ENCODE data around the gene NUS1. TPM values are rescaled to one million over a fixed set of nuclear protein-coding genes. Genes with fewer than 3 reads are reported as not detected.

NUS1 gene
- total RNA-seq, 1 experiment from 2014 or later = 73.8 TPM

DNA sequence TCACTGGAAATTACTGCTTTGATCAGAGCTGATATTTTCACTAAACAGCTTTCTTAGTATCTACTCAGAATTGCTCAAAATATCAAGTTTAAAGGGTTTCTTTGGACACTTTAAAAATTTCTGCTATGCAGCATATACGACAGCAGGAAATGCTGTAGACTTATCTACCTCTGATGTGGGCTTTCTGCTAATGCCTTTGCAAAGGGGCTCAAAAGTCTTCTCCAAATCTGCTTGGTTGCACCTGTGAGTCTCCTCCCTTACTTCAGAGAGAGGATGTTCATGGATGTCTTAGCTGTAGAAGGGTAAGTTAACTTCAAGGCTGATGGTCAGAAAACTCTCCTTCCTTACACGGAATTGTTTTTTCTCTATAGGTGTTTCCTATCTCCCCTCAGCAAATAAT lies 19.9 kb upstream of the NUS1 start:
- peaks cover 18% of the 10 kb centered on the region for H3K36me3 Mint-ChIP-seq
- no peak for DNase-seq (ENCODE audit: low spot score)
- ChIA-PET POLR2A (no interaction called here), CTCF (interaction anchor here (0.9 kb wide), 1 partner anchor 185 kb away, joined by 3 read pairs; no protein-coding TSS in a partner anchor)
- TF ChIP-seq MXD4 (CRISPR knock-in tag; IDR thresholded peaks at IDR 0.05; ENCODE audit: borderline replicate concordance) (no peak), SP1 (CRISPR knock-in tag; conservative IDR thresholded peaks at IDR 0.05) (no peak), ZNF232 (CRISPR knock-in tag; IDR thresholded peaks at IDR 0.05) (no peak), JUN (CRISPR knock-in tag; IDR thresholded peaks at IDR 0.05) (no peak), GTF2I (CRISPR knock-in tag; conservative IDR thresholded peaks at IDR 0.05) (no peak), ZNF219 (CRISPR knock-in tag; IDR thresholded peaks at IDR 0.05; ENCODE audit: borderline replicate concordance) (no peak), KAT7 (CRISPR knock-in tag; IDR thresholded peaks at IDR 0.05; ENCODE audit: borderline replicate concordance) (no peak), SMAD3 (CRISPR knock-in tag; IDR thresholded peaks at IDR 0.05; ENCODE audit: borderline replicate concordance) (no peak), OVOL2 (CRISPR knock-in tag; IDR thresholded peaks at IDR 0.05; ENCODE audit: borderline replicate concordance) (no peak), ZNF263 (CRISPR knock-in tag; IDR thresholded peaks at IDR 0.05; ENCODE audit: low read depth) (no peak), CREM (CRISPR knock-in tag; IDR thresholded peaks at IDR 0.05) (no peak), GABPB1 (CRISPR knock-in tag; IDR thresholded peaks at IDR 0.05) (no peak), RORB (CRISPR knock-in tag; IDR thresholded peaks at IDR 0.05) (no peak), NFATC4 (CRISPR knock-in tag; IDR thresholded peaks at IDR 0.05) (no peak), SOX15 (CRISPR knock-in tag; IDR thresholded peaks at IDR 0.05) (no peak), FOXJ3 (CRISPR knock-in tag; IDR thresholded peaks at IDR 0.05; ENCODE audit: borderline replicate concordance) (no peak)
- TF ChIP-seq, protein P1, sequence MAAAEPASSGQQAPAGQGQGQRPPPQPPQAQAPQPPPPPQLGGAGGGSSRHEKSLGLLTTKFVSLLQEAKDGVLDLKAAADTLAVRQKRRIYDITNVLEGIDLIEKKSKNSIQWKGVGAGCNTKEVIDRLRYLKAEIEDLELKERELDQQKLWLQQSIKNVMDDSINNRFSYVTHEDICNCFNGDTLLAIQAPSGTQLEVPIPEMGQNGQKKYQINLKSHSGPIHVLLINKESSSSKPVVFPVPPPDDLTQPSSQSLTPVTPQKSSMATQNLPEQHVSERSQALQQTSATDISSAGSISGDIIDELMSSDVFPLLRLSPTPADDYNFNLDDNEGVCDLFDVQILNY (CRISPR knock-in tag; IDR thresholded peaks at IDR 0.05) = no peak
- TF ChIP-seq, protein P2, sequence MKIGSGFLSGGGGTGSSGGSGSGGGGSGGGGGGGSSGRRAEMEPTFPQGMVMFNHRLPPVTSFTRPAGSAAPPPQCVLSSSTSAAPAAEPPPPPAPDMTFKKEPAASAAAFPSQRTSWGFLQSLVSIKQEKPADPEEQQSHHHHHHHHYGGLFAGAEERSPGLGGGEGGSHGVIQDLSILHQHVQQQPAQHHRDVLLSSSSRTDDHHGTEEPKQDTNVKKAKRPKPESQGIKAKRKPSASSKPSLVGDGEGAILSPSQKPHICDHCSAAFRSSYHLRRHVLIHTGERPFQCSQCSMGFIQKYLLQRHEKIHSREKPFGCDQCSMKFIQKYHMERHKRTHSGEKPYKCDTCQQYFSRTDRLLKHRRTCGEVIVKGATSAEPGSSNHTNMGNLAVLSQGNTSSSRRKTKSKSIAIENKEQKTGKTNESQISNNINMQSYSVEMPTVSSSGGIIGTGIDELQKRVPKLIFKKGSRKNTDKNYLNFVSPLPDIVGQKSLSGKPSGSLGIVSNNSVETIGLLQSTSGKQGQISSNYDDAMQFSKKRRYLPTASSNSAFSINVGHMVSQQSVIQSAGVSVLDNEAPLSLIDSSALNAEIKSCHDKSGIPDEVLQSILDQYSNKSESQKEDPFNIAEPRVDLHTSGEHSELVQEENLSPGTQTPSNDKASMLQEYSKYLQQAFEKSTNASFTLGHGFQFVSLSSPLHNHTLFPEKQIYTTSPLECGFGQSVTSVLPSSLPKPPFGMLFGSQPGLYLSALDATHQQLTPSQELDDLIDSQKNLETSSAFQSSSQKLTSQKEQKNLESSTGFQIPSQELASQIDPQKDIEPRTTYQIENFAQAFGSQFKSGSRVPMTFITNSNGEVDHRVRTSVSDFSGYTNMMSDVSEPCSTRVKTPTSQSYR (CRISPR knock-in tag; IDR thresholded peaks at IDR 0.05) = no peak
- TF ChIP-seq, protein P3, sequence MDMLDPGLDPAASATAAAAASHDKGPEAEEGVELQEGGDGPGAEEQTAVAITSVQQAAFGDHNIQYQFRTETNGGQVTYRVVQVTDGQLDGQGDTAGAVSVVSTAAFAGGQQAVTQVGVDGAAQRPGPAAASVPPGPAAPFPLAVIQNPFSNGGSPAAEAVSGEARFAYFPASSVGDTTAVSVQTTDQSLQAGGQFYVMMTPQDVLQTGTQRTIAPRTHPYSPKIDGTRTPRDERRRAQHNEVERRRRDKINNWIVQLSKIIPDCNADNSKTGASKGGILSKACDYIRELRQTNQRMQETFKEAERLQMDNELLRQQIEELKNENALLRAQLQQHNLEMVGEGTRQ (CRISPR knock-in tag; IDR thresholded peaks at IDR 0.05) = no peak
- no peak for ATAC-seq
- no peak overlapping the region for H3K27ac Mint-ChIP-seq
- H3K4me1 Mint-ChIP-seq = no peaks in the 10 kb centered on the region
- no peak overlapping the region for H3K4me3 Mint-ChIP-seq
- peaks cover 9% of the 10 kb centered on the region for H3K9me3 Mint-ChIP-seq
- no peaks in the 10 kb centered on the region for H3K27me3 Mint-ChIP-seq (ENCODE audit: low read depth)

DNA sequence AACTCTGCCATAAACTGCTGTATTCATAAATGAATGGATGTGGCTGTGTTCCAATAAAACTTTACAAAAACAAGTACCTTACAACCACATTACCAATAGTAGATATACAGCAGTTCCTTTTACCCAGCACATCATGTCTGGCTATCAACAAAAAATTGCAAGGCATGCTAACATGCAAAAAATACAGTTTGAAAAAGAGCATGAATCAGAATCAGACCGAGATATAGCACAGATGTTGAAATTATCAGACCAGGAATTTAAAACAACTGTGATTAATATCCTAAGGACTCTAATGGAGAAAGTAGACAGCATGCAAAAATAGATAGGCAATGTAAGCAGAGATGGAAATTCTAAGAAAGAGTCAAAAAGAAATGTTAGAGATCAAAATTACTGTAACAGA lies 8.4 kb upstream of the NUS1 start:
- no peak overlapping the region for H3K4me3 Mint-ChIP-seq
- no peak for TF ChIP-seq ZNF232 (CRISPR knock-in tag; IDR thresholded peaks at IDR 0.05)
- no peak for ATAC-seq
- POLR2A ChIA-PET = no interaction called here
- H3K4me1 Mint-ChIP-seq = no peaks in the 10 kb centered on the region
- peaks cover 45% of the 10 kb centered on the region for H3K9me3 Mint-ChIP-seq
- DNase-seq (ENCODE audit: low spot score) = no peak
- H3K27me3 Mint-ChIP-seq (ENCODE audit: low read depth) = peaks cover 5% of the 10 kb centered on the region
- H3K27ac Mint-ChIP-seq = no peak overlapping the region
- CTCF ChIA-PET = no interaction called here
- H3K36me3 Mint-ChIP-seq = peaks cover 46% of the 10 kb centered on the region

DNA sequence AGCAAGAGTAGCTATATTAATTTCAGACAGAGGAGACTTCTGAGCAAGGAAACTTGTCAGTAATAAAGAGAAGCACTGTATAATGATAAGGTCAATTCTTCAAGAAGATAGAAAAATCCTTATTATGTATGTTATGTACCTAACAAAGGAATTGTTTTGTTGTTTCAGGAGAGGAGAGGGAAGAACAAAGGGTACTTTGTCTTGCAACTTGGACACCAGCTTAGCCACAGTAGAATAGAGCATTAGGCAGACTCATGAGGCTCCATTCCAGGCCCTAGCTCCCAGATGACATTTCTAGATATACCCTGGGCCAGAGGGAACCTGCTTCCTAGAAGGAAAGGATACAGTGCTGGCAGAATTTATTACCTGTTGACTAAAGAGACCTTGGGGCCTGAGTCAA lies 6.5 kb upstream of the NUS1 start:
- TF ChIP-seq, protein P4, sequence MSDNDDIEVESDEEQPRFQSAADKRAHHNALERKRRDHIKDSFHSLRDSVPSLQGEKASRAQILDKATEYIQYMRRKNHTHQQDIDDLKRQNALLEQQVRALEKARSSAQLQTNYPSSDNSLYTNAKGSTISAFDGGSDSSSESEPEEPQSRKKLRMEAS (CRISPR knock-in tag; IDR thresholded peaks at IDR 0.05) = no peak
- TF ChIP-seq, protein P3 (CRISPR knock-in tag; IDR thresholded peaks at IDR 0.05) = no peak
- TF ChIP-seq FOXP1 (CRISPR knock-in tag; IDR thresholded peaks at IDR 0.05; ENCODE audit: borderline replicate concordance) = no peak
- no peak for TF ChIP-seq TEAD1 (CRISPR knock-in tag; IDR thresholded peaks at IDR 0.05)
- DNase-seq (ENCODE audit: low spot score) (no peak), ATAC-seq (no peak)
- H3K4me3 Mint-ChIP-seq = no peak overlapping the region
- H3K9me3 Mint-ChIP-seq = peaks cover 41% of the 10 kb centered on the region
- POLR2A ChIA-PET = no interaction called here
- CTCF ChIA-PET = no interaction called here
- H3K27me3 Mint-ChIP-seq (ENCODE audit: low read depth) = peaks cover 5% of the 10 kb centered on the region
- H3K27ac Mint-ChIP-seq = no peak overlapping the region
- H3K4me1 Mint-ChIP-seq = peaks cover 3% of the 10 kb centered on the region
- H3K36me3 Mint-ChIP-seq = peaks cover 40% of the 10 kb centered on the region

All from WTC11 (cell line).